HG03159 (cell line): ENCODE data around the gene TJP1.

ENCODE experiments used
- ATAC-seq: cut with Tn5 transposase; IDR thresholded peaks from one replicate; pipeline ENCODE4 v1.9.1; 2021; ENCODE audit warnings: mild to moderate bottlenecking, moderate library complexity; ENCODE audit not compliant: unreplicated experiment

Gene TJP1

GRCh38 chr15:29822100-29822683 lies at the start of gene TJP1:
Gene TJP1, minus strand, starts transcription at chr15:29822468. Its CDS starts 440 bp downstream, at chr15:29822028.
- no peak for ATAC-seq

- no peak for ATAC-seq
Observed at GRCh38 chr15:29871401-29871800, 49.1 kb upstream of the TJP1 start.

DNA sequence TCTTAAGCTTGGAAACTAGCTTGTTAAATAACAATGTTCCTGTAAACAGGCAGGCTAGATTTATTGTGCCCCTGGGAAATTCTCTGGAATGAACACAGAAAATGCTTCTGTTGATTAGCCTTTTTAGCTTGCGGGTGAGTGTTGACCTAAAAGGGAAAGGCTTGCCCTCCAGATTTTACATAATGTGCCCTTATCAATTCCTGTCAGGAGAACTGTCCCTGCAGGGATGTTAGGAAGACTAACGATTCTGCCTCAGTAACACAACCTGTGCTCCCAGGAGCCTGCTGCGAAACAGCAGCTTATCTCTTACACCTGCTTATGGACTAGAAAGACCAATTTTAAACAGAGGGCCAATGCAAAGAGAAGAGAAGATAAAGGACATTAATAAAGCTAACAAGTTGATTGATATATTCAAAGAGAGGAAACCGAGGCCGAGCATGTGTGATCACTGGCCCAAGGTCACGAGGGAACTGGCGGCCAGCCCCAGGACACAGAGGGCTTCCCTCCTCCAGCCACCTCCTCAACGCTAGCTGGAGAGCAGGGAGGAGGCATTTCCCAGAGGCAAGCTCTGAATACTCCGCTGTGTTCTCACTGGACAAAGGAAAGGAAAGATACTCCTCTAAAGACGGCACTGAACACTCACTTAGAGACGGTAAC lies 48.4 kb upstream of the TJP1 start:
- no peak for ATAC-seq

DNA sequence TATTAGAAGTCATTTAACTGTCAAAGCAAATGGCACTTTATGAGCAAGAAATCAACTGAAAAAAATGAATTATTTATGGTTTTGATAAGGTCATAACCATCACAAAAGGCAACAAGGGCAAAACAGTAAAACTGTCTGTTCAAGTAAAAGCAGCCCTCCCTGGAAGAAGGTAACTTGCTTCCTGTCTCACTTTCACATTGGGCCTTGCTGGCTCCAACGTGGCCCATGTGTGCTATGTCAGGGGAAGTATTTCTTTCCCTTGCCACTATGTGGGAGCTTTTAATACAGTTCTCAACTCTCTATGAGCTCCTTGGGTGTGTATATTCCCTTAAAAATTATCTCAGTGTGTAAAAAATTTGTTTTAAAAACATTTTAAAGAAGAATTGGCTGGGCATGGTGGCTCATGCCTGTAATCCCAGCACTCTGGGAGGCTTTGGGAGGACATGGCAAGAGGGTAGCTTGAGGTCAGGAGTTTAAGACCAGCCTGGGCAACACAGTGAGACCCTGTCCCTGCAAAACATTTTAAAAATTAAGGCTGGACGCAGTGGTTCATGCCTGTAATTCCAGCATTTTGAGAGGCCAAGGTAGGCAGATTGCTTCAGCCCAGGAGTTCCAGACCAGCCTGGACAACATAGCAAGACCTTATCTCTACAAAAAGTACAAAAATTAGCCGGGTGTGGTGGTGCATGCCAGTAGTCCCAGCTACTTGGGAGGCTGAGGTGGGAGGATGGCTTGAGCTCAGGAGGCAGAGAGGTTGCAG lies 45.2 kb upstream of the TJP1 start:
- ATAC-seq, result no peak

GRCh38 chr15:29866337-29866736 lies 44.1 kb upstream of the TJP1 start:
- ATAC-seq, result no peak

DNA sequence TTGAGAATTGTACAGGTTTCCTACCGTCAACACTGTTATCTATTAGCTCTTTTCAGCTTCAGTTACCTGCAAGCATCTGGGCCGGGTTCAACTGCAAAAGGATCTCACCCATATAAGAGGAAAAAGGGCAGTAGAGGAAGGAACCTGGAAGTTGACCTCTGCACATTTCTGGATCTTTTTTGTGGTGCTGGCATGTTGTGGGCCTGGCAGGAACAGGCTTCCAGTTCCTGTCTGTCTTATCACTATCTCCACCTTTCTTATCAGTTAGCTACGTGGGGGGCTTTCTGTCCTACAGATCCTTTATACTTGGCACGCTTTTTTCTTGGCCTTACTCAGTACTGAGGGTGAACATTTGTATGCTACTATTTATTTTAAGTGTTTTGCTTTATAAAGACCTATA lies 42.2 kb upstream of the TJP1 start:
- ATAC-seq, result no peak

- ATAC-seq, result no peak
Observed at GRCh38 chr15:29863438-29863837, 41.2 kb upstream of the TJP1 start.

DNA sequence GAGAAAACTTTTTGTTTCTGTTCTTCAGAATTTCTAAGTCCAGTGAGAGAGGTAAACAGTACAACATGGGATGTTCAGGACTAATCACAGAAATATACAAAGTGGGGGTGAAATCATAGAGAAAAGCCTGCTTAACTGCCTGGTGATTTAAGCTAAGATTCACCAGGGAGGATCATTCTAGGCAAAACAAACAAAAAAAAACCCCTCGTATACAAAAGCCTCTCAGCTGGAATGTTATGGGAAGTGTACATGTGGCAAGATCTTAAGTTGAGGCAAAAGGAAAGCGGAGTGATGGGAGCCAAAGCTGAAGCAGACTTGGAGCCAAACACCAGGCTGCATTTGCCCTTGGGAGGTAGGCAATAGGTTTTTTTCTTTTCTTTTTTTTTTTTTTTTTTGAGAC lies 40.0 kb upstream of the TJP1 start:
- no peak for ATAC-seq

DNA sequence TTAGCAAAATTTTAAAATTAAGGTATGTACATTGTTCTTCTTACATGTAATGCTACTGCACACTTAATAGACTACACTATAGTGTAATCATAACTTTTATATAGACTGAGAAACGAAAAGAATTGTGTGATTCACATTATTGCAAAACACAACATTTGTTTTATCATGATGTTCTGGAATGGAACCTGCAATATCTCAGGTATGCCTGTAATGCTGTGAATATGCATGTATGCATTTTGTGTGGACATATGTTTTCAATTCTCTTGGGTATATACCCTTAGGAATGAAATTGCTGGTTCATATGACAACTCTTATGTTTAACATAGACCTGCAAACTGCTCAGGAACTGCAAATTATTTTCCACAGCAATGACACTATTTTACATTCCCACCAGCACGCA lies 38.6 kb upstream of the TJP1 start:
- no peak for ATAC-seq

GRCh38 chr15:29859973-29860715 lies 37.9 kb upstream of the TJP1 start:
- no peak for ATAC-seq

DNA sequence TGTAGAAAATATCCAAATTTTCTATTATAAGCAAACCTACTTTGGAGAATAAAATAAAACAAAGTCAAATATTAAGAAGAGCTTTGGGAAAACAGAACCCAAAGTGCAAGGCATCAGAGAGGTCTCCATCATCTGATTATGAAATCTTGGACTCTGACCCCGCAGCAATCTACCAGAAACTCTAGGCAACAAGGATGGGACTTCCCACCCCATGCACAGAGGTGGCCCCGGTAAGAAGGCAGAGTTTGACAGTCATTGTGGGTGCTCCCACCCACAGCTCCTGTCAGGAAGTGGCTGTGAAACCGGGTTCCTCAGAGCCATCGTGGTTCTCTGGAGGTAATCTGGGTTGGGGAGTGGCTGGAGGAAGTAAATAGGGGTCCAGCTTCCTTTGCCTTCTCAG lies 37.0 kb upstream of the TJP1 start:
- ATAC-seq, result no peak

- no peak for ATAC-seq
Observed at GRCh38 chr15:29857221-29857789, 35.0 kb upstream of the TJP1 start.

DNA sequence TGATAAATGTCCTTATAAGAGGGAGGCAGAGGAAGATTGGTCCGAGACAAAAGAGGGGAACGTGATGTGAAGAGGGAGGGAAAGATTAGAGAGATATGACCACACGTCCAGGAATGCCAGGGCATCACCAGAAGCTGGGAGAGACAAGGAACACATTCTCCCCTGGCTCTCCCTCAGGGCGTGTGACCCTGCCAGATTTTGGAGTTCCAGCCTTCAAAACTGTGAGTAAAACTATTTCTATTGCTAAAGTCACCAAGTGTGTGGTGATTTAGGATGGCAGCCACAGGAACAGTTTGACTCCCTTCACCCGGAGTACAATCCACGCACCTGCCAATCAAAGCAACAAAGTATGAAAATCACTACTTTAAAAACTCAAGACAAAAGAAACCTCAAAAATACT lies 32.1 kb upstream of the TJP1 start:
- no peak for ATAC-seq

DNA sequence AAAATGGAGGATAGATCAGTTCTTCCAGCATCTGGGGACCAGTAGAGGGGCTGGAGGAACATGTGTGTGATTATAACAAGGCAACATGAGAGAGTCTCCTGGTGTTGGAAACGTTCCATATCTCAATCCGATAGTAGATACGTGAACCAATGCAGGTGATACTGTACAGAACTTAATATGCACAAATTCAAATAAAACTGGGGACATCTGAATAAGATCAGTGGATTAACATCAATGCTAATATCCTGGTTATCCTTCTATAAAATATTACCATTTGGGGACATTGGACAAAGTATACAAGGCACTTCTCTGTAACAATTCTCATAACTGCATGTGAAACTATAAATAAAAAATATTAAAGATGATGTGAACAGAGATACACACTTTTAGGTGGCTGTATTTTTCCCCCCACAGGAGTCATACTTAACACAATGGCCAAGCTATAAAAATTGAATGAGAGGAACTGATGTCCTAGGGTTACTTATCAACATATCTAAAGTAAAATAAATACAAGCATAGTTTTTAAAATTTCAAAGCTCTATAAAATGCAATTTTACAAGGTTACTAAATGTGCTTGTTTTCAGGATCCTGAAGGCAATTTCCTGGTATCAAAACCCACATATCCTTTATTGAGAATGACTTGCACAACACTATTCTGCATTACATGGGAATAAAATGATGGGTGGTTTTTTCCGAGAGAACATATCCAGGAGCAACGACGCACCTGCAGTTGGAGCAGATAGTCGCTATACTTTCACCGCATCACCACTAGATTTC lies 31.1 kb upstream of the TJP1 start:
- no peak for ATAC-seq

DNA sequence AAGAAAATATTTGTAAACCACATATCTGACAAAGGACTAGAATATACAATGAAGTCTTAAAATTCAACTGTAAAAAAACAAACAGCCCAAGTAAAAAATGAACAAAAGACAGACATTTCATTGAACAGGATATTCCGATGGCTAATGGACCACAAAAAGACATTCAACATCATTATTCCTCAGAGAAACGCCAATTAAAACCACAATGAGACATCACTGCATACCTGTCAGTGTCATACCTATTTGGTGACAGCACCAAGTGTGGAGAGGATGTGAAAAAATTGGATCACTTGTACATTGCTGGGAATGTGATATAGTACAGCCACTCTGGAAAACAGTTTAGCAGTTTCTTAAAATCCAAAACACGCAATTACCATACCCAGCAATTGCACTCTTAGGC lies 29.9 kb upstream of the TJP1 start:
- ATAC-seq, result no peak

- ATAC-seq, result no peak
Observed at GRCh38 chr15:29849716-29850115, 27.4 kb upstream of the TJP1 start.

DNA sequence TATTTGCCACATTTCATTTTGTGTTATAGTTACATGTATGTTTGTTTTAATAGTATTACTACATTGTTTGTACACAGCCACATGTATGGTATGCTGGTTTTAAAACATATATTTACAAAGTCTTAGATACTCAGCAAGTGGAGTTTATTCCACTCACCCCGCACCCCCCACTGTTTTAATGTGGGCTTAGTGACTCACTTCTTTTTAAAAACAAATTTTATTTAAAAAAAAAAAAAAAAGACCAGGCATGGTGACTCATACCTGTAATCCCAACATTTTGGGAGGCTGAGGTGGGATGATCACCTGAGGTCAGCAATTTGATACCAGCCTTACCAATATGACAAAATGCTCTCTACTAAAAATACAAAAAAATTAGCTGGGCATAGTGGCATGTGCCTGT lies 26.9 kb upstream of the TJP1 start:
- no peak for ATAC-seq

DNA sequence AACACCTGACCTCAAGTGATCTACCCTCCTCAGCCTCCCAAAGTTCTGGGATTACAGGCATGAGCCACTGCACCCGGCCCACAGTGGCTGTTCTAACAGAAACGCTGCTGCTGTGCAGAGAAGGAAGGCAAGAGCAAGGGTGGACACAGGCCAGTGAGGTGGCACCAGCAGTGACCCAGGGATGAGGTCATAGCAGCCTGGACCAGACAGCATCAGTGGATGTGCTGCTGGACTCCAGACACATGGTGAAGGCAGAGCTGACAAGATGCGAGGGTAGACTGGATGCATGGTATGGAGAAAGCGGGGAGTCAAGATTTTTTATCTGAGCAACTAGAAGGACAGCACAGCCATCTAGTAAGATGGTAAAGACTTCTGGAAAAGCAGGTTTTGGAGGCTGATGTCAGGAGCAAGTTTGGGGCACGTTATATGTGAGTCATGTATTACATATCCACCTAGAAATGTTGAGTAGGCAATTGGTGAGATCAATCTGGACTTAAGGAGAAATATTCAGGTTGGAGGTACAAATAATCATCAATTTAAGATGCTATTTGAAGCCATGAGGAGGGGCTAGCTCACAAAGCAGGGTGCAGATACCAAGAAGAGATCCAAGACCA lies 22.1 kb upstream of the TJP1 start:
- no peak for ATAC-seq

DNA sequence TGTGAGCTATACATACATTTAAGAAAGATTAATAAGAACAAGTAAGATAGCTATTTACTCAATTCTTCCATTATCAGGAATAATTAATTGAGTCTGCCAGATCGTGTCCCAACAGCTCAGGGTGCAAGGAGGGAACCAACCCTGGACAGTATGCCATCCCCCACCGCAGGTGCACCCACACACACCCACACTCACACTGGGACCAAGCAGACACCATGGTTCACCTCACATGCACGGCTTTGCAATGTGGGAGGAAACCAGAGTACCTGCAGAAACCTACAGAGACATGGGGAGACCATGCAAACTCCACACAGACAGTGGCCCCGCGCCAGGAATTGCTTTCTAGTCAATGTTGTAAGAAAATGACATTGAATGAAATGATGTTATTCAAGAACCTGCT lies 20.0 kb upstream of the TJP1 start:
- no peak for ATAC-seq

GRCh38 chr15:29840926-29841325 lies 18.7 kb upstream of the TJP1 start:
- no peak for ATAC-seq
